SK-N-DZ (cell line): ENCODE measurements around the gene ASCC3.
"Not testable (repeated sequence)": the region's sequence is repeated elsewhere in the genome, so short reads cannot be mapped to it uniquely, and the experiment has no call there.

ENCODE experiments used
- DNase-seq: peaks from one replicate; pipeline ENCODE4 v3.0.0-alpha.2; 2015; ENCODE audit warnings: low spot score

Gene ASCC3

GRCh38 chr6:100803264-100804045, 77.7 kb downstream of the ASCC3 start:
- no peak for DNase-seq

GRCh38 chr6:100801036-100801435, 80.1 kb downstream of the ASCC3 start:
- DNase-seq = no peak

- DNase-seq = no peak
Measured at GRCh38 chr6:100796049-100796823, 84.9 kb downstream of the ASCC3 start.

- DNase-seq = no peak
Measured at GRCh38 chr6:100790084-100790483, 91.0 kb downstream of the ASCC3 start.

- no peak for DNase-seq
Measured at GRCh38 chr6:100785982-100786381, 95.1 kb downstream of the ASCC3 start.

GRCh38 chr6:100780648-100781047, 100.5 kb downstream of the ASCC3 start:
- DNase-seq = no peak

- DNase-seq = no peak
Measured at GRCh38 chr6:100775667-100776066, 105.5 kb downstream of the ASCC3 start.

GRCh38 chr6:100774681-100775080, 106.4 kb downstream of the ASCC3 start:
- DNase-seq = no peak

GRCh38 chr6:100768816-100769351, 112.2 kb downstream of the ASCC3 start:
- DNase-seq = no peak

- no peak for DNase-seq
Measured at GRCh38 chr6:100763617-100764241, 117.4 kb downstream of the ASCC3 start.

GRCh38 chr6:100761841-100762240, 119.3 kb downstream of the ASCC3 start:
- DNase-seq = no peak

- DNase-seq = not testable (repeated sequence)
Measured at GRCh38 chr6:100758386-100758785, 122.7 kb downstream of the ASCC3 start.

- no peak for DNase-seq
Measured at GRCh38 chr6:100753421-100753820, 127.7 kb downstream of the ASCC3 start.

GRCh38 chr6:100751590-100751989, 129.5 kb downstream of the ASCC3 start:
- no peak for DNase-seq

GRCh38 chr6:100745419-100746041, 135.6 kb downstream of the ASCC3 start:
- no peak for DNase-seq

- no peak for DNase-seq
Measured at GRCh38 chr6:100740439-100740838, 140.7 kb downstream of the ASCC3 start.

- not testable (repeated sequence) for DNase-seq
Measured at GRCh38 chr6:100737720-100738119, 143.4 kb downstream of the ASCC3 start.

GRCh38 chr6:100731411-100731810, 149.7 kb downstream of the ASCC3 start:
- no peak for DNase-seq

GRCh38 chr6:100730001-100730980, 150.8 kb downstream of the ASCC3 start:
- DNase-seq = no peak

GRCh38 chr6:100726666-100727065, 154.5 kb downstream of the ASCC3 start:
- DNase-seq = no peak
